GM12875 (cell line): Measurements from ENCODE around the gene DEK.
"Not testable (repeated sequence)": the region's sequence is repeated elsewhere in the genome, so short reads cannot be mapped to it uniquely, and the experiment has no call there.

Experiments
- H3K4me3 ChIP-seq: one replicate; pipeline ENCODE4 v1.5.1; 2011; ENCODE audit warnings: low read depth, low read length, control low read depth
- CTCF ChIP-seq: IDR thresholded peaks from 2 replicates; pipeline ENCODE4 v1.5.1; 2011; ENCODE audit warnings: low read depth, mild to moderate bottlenecking, control low read depth, inconsistent platforms, low read length, moderate library complexity, borderline replicate concordance; ENCODE audit not compliant: insufficient read depth

DEK gene

GRCh38 chr6:18210707-18211106 is 53.6 kb downstream of the DEK start:
- H3K4me3 ChIP-seq = no peak overlapping the region
- no peak for TF ChIP-seq CTCF

DNA sequence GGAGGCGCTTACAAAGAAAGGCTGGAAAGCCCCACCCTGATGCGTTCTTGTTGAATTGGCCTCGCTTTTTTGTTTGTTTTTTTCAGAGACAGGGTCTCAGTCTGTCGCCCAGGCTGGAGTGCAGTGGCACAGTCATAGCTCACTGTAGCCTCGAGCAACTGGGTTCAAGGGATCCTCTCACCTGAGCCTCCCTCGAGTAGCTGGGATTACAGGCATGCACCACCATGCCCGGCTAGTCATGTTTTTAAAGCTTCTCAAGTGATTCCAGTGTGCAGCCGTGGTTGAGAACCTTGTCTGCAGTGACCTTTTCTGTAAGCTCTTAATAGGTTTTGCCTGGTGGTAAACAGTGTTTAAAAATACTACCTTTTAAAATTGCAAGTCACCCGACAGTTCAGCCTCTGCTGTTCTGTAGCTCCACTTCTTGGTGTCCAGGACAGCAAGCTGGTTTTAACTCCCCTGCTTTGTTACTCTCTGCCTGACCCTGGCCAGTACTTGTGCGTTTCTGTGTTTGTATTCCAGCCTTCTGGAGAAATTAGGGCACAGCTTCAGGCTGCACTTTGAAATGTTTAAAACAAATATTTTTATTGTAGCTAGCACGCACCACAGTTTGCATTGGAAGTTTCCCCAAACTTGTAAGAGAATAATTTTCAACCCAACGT is 54.7 kb downstream of the DEK start:
- H3K4me3 ChIP-seq = no peak overlapping the region
- TF ChIP-seq CTCF = no peak

DNA sequence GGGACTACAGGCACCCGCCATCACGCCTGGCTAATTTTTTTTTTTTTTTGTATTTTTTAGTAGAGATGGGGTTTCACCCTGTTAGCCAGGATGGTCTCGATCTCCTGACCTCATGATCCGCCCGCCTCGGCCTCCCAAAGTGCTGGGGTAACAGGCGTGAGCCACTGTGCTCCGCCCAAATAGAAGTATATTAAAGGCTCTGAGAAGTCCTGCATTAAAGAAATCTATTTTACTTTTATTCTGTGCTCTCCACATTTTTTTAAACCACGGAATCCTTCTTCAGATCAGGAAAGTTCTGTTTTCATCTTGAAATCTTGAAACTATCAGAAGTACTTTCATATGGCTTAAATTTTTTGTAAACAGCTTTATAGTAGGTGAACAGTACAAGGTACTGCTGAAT is 55.6 kb downstream of the DEK start:
- not testable (repeated sequence) for H3K4me3 ChIP-seq

- no peak for TF ChIP-seq CTCF
Observed at GRCh38 chr6:18207949-18208348, 56.4 kb downstream of the DEK start.

GRCh38 chr6:18207438-18207837 is 56.9 kb downstream of the DEK start:
- no peak overlapping the region for H3K4me3 ChIP-seq
- no peak for TF ChIP-seq CTCF

More at GRCh38 chr6:18207949-18208348, 56.4 kb downstream of the DEK start:
- H3K4me3 ChIP-seq = no peak overlapping the region

- TF ChIP-seq CTCF = no peak
- no peak overlapping the region for H3K4me3 ChIP-seq
Observed at GRCh38 chr6:18206591-18206990, 57.7 kb downstream of the DEK start.

- TF ChIP-seq CTCF = no peak
Observed at GRCh38 chr6:18204691-18205090, 59.6 kb downstream of the DEK start.

More at GRCh38 chr6:18204691-18205090, 59.6 kb downstream of the DEK start:
- no peak overlapping the region for H3K4me3 ChIP-seq
